ENCODE measurements around the gene TMEM150B. TPM values are rescaled to one million over a fixed set of nuclear protein-coding genes. Genes with fewer than 3 reads are reported as not detected.

The TMEM150B gene
- total and polyA plus RNA-seq, 2 experiments from 2014 or later = not detected

- Histone ChIP-seq H3K4me3 (no peak overlapping the region), H3K27ac (no peak overlapping the region), H3K36me3 (no peaks in the 10 kb centered on the region), H3K27me3 (no peaks in the 10 kb centered on the region), H3K9me3 (ENCODE audit: low read depth) (no peaks in the 10 kb centered on the region), H3K4me1 (ENCODE audit: low read depth) (no peaks in the 10 kb centered on the region)
- no peak for DNase-seq (ENCODE audit: low read depth in 1 of 2, low spot score in 1 of 2)
- TF ChIP-seq CTCF (IDR thresholded peaks at IDR 0.05; ENCODE audit: low read depth, low read length) = no peak
Measured at GRCh38 chr19:55324662-55325061, 479 bp downstream of the TMEM150B start.

- no peak for TF ChIP-seq CTCF (IDR thresholded peaks at IDR 0.05; ENCODE audit: low read depth, low read length)
- Histone ChIP-seq H3K27me3 (no peaks in the 10 kb centered on the region), H3K4me1 (ENCODE audit: low read depth) (no peaks in the 10 kb centered on the region), H3K36me3 (no peaks in the 10 kb centered on the region), H3K4me3 (no peak overlapping the region), H3K27ac (no peak overlapping the region), H3K9me3 (ENCODE audit: low read depth) (no peaks in the 10 kb centered on the region)
- DNase-seq (ENCODE audit: low read depth in 1 of 2, low spot score in 1 of 2) = no peak
Measured at GRCh38 chr19:55322204-55322885, 2.8 kb downstream of the TMEM150B start.

- no peaks in the 10 kb centered on the region for H3K27me3 ChIP-seq
- no peaks in the 10 kb centered on the region for H3K4me1 ChIP-seq (ENCODE audit: low read depth)
- no peaks in the 10 kb centered on the region for H3K36me3 ChIP-seq
- no peak for TF ChIP-seq CTCF (IDR thresholded peaks at IDR 0.05; ENCODE audit: low read depth, low read length)
- H3K4me3 ChIP-seq = no peak overlapping the region
- H3K9me3 ChIP-seq (ENCODE audit: low read depth) = no peaks in the 10 kb centered on the region
- DNase-seq (ENCODE audit: low read depth in 1 of 2, low spot score in 1 of 2) = no peak
- no peak overlapping the region for H3K27ac ChIP-seq
Measured at GRCh38 chr19:55321466-55322137, 3.5 kb downstream of the TMEM150B start.

GRCh38 chr19:55320844-55321419 lies 4.2 kb downstream of the TMEM150B start:
- no peaks in the 10 kb centered on the region for H3K9me3 ChIP-seq (ENCODE audit: low read depth)
- H3K36me3 ChIP-seq = no peaks in the 10 kb centered on the region
- no peak overlapping the region for H3K4me3 ChIP-seq
- H3K27ac ChIP-seq = no peak overlapping the region
- no peaks in the 10 kb centered on the region for H3K4me1 ChIP-seq (ENCODE audit: low read depth)
- DNase-seq (ENCODE audit: low read depth in 1 of 2, low spot score in 1 of 2) = no peak
- no peak for TF ChIP-seq CTCF (IDR thresholded peaks at IDR 0.05; ENCODE audit: low read depth, low read length)
- no peaks in the 10 kb centered on the region for H3K27me3 ChIP-seq

- no peaks in the 10 kb centered on the region for H3K9me3 ChIP-seq (ENCODE audit: low read depth)
- H3K27me3 ChIP-seq = no peaks in the 10 kb centered on the region
- no peak for TF ChIP-seq CTCF (IDR thresholded peaks at IDR 0.05; ENCODE audit: low read depth, low read length)
- no peaks in the 10 kb centered on the region for H3K36me3 ChIP-seq
- peak; percentile 78 to 79 for DNase-seq (ENCODE audit: low read depth in 1 of 2, low spot score in 1 of 2)
- no peak overlapping the region for H3K4me3 ChIP-seq
- no peak overlapping the region for H3K27ac ChIP-seq
- no peaks in the 10 kb centered on the region for H3K4me1 ChIP-seq (ENCODE audit: low read depth)
Measured at GRCh38 chr19:55319785-55320184, 5.4 kb downstream of the TMEM150B start.
